ENCODE data around the gene DMBX1. TPM values are rescaled to one million over a fixed set of nuclear protein-coding genes. Genes with fewer than 3 reads are reported as not detected.

The DMBX1 gene
- total and polyA plus RNA-seq, 3 donors from 2014 or later = 1.1 to 2.0 (median 1.7) TPM

- 87 to 93% methylated on average over 11 to 13 of the region's 13 CpGs for WGBS, 2 donors
- Histone ChIP-seq H3K9me3 (no peaks in the 10 kb centered on the region), H3K27ac (no peak overlapping the region), H3K36me3 (ENCODE audit: low read depth, missing control alignments) (no peaks in the 10 kb centered on the region), H3K27me3 (no peaks in the 10 kb centered on the region), H3K4me1 (peaks cover 9% of the 10 kb centered on the region), H3K4me3 (no peak overlapping the region)
- TF ChIP-seq, protein P1, sequence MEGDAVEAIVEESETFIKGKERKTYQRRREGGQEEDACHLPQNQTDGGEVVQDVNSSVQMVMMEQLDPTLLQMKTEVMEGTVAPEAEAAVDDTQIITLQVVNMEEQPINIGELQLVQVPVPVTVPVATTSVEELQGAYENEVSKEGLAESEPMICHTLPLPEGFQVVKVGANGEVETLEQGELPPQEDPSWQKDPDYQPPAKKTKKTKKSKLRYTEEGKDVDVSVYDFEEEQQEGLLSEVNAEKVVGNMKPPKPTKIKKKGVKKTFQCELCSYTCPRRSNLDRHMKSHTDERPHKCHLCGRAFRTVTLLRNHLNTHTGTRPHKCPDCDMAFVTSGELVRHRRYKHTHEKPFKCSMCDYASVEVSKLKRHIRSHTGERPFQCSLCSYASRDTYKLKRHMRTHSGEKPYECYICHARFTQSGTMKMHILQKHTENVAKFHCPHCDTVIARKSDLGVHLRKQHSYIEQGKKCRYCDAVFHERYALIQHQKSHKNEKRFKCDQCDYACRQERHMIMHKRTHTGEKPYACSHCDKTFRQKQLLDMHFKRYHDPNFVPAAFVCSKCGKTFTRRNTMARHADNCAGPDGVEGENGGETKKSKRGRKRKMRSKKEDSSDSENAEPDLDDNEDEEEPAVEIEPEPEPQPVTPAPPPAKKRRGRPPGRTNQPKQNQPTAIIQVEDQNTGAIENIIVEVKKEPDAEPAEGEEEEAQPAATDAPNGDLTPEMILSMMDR (IDR thresholded peaks at IDR 0.05) = no peak
- TF ChIP-seq POLR2A (IDR thresholded peaks at IDR 0.05) = no peak
- intact Hi-C loops (cut with DNase I; ENCODE audit: low total_unique reads) = loop anchor here (10.0 kb wide), 2 partner anchors 81 to 121 kb away; no protein-coding TSS in a partner anchor
- DNase-seq = no peak
Observed at GRCh38 chr1:46525253-46525983, 35.8 kb downstream of the DMBX1 start.

DNA sequence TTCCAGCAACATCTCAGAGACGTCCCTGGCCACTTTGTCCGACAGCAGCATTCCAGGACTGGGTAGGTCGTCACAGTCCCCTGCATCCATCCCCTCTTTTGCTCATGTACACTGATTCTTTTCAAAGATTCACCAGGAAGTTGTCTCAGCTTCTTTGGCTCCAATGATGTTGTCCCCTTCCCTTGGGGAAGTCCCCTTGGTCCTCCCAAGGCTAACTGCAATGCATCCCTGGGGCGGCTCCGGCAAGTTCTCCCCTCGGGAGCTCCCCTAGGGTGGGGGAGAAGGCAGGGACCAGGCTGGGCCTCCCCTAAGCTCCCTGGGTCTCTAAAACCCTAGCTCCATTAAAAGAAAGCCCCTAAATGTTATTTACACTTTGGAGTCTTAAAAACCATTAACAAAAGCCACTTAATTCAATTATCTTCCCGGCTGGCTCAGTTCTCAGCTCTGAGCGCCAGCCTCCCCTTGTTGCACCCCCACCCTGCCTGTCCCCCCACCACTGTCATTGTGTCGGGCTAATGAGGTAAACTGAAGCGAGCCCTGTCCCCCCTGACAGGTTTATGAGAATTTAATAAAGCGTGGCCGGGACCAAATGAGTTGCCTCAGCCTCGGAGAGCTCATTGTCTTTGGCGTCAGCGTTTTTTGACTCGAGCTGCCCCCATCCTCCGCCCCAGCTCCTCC, 36.5 kb downstream of the DMBX1 start:
- intact Hi-C loops (cut with DNase I; ENCODE audit: low total_unique reads) = loop anchor here (10.0 kb wide), 2 partner anchors 81 to 121 kb away; no protein-coding TSS in a partner anchor
- no peaks in the 10 kb centered on the region for H3K27me3 ChIP-seq
- WGBS, 2 donors = 72 to 78% methylated on average over 17 of the region's 17 CpGs
- no peak overlapping the region for H3K4me3 ChIP-seq
- no peaks in the 10 kb centered on the region for H3K36me3 ChIP-seq (ENCODE audit: low read depth, missing control alignments)
- no peaks in the 10 kb centered on the region for H3K9me3 ChIP-seq
- H3K27ac ChIP-seq = no peak overlapping the region
- peaks cover 9% of the 10 kb centered on the region for H3K4me1 ChIP-seq
- DNase-seq = no peak
- TF ChIP-seq POLR2A (IDR thresholded peaks at IDR 0.05) = no peak
- TF ChIP-seq, protein P1 (IDR thresholded peaks at IDR 0.05) = no peak

- intact Hi-C loops (cut with DNase I; ENCODE audit: low total_unique reads) = loop anchor here (10.0 kb wide), 2 partner anchors 82 to 122 kb away; no protein-coding TSS in a partner anchor
- Histone ChIP-seq H3K36me3 (ENCODE audit: low read depth, missing control alignments) (no peaks in the 10 kb centered on the region), H3K9me3 (no peaks in the 10 kb centered on the region), H3K27me3 (no peaks in the 10 kb centered on the region), H3K4me1 (peaks cover 9% of the 10 kb centered on the region), H3K27ac (no peak overlapping the region), H3K4me3 (no peak overlapping the region)
- TF ChIP-seq, protein P1 (IDR thresholded peaks at IDR 0.05) = no peak
- TF ChIP-seq POLR2A (IDR thresholded peaks at IDR 0.05) = no peak
- no peak for DNase-seq
- 61 to 81% methylated on average over 11 to 14 of the region's 14 CpGs for WGBS, 2 donors
Observed at GRCh38 chr1:46526691-46527291, 37.2 kb downstream of the DMBX1 start.

GRCh38 chr1:46527474-46528296, 38.0 kb downstream of the DMBX1 start:
- no peak for TF ChIP-seq POLR2A (IDR thresholded peaks at IDR 0.05)
- TF ChIP-seq, protein P1 (IDR thresholded peaks at IDR 0.05) = peak; percentile 77 to 88 (median 83)
- no peak overlapping the region for H3K27ac ChIP-seq
- intact Hi-C loops (cut with DNase I; ENCODE audit: low total_unique reads) = loop anchor here (10.0 kb wide), 2 partner anchors 83 to 123 kb away; no protein-coding TSS in a partner anchor
- H3K27me3 ChIP-seq = no peaks in the 10 kb centered on the region
- peaks cover 4% of the 10 kb centered on the region for H3K4me1 ChIP-seq
- WGBS, 2 donors = 56 to 63% methylated on average over 3 of the region's 3 CpGs
- DNase-seq = peak; percentile 90
- H3K36me3 ChIP-seq (ENCODE audit: low read depth, missing control alignments) = no peaks in the 10 kb centered on the region
- no peaks in the 10 kb centered on the region for H3K9me3 ChIP-seq
- H3K4me3 ChIP-seq = no peak overlapping the region
